H9 (cell line): Measurements from ENCODE around the gene OLIG1. TPM values are rescaled to one million over a fixed set of nuclear protein-coding genes. Genes with fewer than 3 reads are reported as not detected.

Source experiments
- DNase-seq: peaks from one replicate; pipeline ENCODE4 v3.0.0-alpha.2; 2017
- H2AFZ ChIP-seq: one replicate; pipeline ENCODE4 v1.6.1; 2013; ENCODE audit warnings: mild to moderate bottlenecking, low read length, control low read depth, moderate library complexity
- H2AK5ac ChIP-seq: 2 replicates; pipeline ENCODE4 v1.6.1; 2013; ENCODE audit warnings: low read length, control low read depth, mixed read lengths; ENCODE audit not compliant: insufficient read length
- H2BK120ac ChIP-seq: one replicate; pipeline ENCODE4 v1.6.1; 2013; ENCODE audit warnings: low read depth, mild to moderate bottlenecking, low read length, control low read depth, inconsistent platforms; ENCODE audit not compliant: poor library complexity, severe bottlenecking
- H2BK12ac ChIP-seq: 2 replicates; pipeline ENCODE4 v1.6.1; 2013; ENCODE audit warnings: low read length, control low read depth, mixed read lengths, low read depth; ENCODE audit not compliant: insufficient read length
- H2BK15ac ChIP-seq: 2 replicates; pipeline ENCODE4 v1.6.1; 2013; ENCODE audit warnings: low read depth, low read length, control low read depth
- H2BK20ac ChIP-seq: one replicate; pipeline ENCODE4 v1.6.1; 2013; ENCODE audit warnings: low read depth, mild to moderate bottlenecking, low read length, control low read depth, inconsistent platforms; ENCODE audit not compliant: poor library complexity, severe bottlenecking
- H2BK5ac ChIP-seq: 2 replicates; pipeline ENCODE4 v1.6.1; 2013; ENCODE audit warnings: low read length, control low read depth, mixed read lengths; ENCODE audit not compliant: insufficient read length
- H3K14ac ChIP-seq: 2 replicates; pipeline ENCODE4 v1.6.1; 2013; ENCODE audit warnings: low read length, control low read depth; ENCODE audit not compliant: insufficient read depth
- H3K18ac ChIP-seq: 2 replicates; pipeline ENCODE4 v1.6.1; 2013; ENCODE audit warnings: low read depth, mild to moderate bottlenecking, mixed read lengths, low read length, control low read depth; ENCODE audit not compliant: insufficient read length
- H3K23ac ChIP-seq: 2 replicates; pipeline ENCODE4 v1.6.1; 2013; ENCODE audit warnings: low read length, control low read depth, mixed read lengths, low read depth; ENCODE audit not compliant: insufficient read length
- H3K23me2 ChIP-seq: 2 replicates; pipeline ENCODE4 v1.6.1; 2013; ENCODE audit warnings: low read depth, mild to moderate bottlenecking, mixed read lengths, low read length, control low read depth; ENCODE audit not compliant: insufficient read length, poor library complexity, severe bottlenecking
- H3K27ac ChIP-seq: 2 replicates; pipeline ENCODE4 v1.5.1; 2013; ENCODE audit warnings: low read length, control low read depth, mixed read lengths, low read depth; ENCODE audit not compliant: insufficient read length
- H3K27me3 ChIP-seq: 2 replicates; pipeline ENCODE4 v1.6.1; 2013; ENCODE audit warnings: low read length, control low read depth, inconsistent platforms; ENCODE audit not compliant: insufficient read depth
- H3K4ac ChIP-seq: 2 replicates; pipeline ENCODE4 v1.6.1; 2013; ENCODE audit warnings: low read depth, mild to moderate bottlenecking, control low read depth, inconsistent platforms, low read length, moderate library complexity
- H3K4me1 ChIP-seq: 2 replicates; pipeline ENCODE4 v1.6.1; 2013; ENCODE audit warnings: low read length, control low read depth, inconsistent platforms; ENCODE audit not compliant: insufficient read depth
- H3K4me2 ChIP-seq: 2 replicates; pipeline ENCODE4 v1.6.1; 2013; ENCODE audit warnings: low read length, control low read depth, mixed read lengths; ENCODE audit not compliant: insufficient read length, insufficient read depth
- H3K56ac ChIP-seq: 2 replicates; pipeline ENCODE4 v1.6.1; 2013; ENCODE audit warnings: low read depth, mild to moderate bottlenecking, mixed read lengths, low read length, control low read depth; ENCODE audit not compliant: insufficient read length
- H3K79me1 ChIP-seq: 2 replicates; pipeline ENCODE4 v1.6.1; 2013; ENCODE audit warnings: low read depth, mild to moderate bottlenecking, moderate library complexity, low read length, control low read depth, inconsistent platforms; ENCODE audit not compliant: insufficient read depth, poor library complexity, severe bottlenecking
- H3K79me2 ChIP-seq: 2 replicates; pipeline ENCODE4 v1.6.1; 2013; ENCODE audit warnings: low read length, control low read depth, inconsistent platforms; ENCODE audit not compliant: insufficient read depth
- H3K9ac ChIP-seq: 2 replicates; pipeline ENCODE4 v1.6.1; 2013; ENCODE audit warnings: low read length, control low read depth, mixed read lengths; ENCODE audit not compliant: insufficient read length; ENCODE audit errors: extremely low read depth
- H3K9me3 ChIP-seq: one replicate; pipeline ENCODE4 v1.6.1; 2013; ENCODE audit warnings: low read depth, low read length, inconsistent platforms; ENCODE audit not compliant: control insufficient read depth
- H3T11ph ChIP-seq: one replicate; pipeline ENCODE4 v1.6.1; 2013; ENCODE audit warnings: mild to moderate bottlenecking, low read length, control low read depth, inconsistent platforms
- H4K20me1 ChIP-seq: one replicate; pipeline ENCODE4 v1.6.1; 2013; ENCODE audit not compliant: control insufficient read depth, insufficient read length, insufficient read depth
- H4K5ac ChIP-seq: 2 replicates; pipeline ENCODE4 v1.6.1; 2013; ENCODE audit warnings: low read depth, mild to moderate bottlenecking, mixed read lengths, low read length, control low read depth; ENCODE audit not compliant: insufficient read length
- H4K8ac ChIP-seq: replicated peaks from 2 replicates; pipeline ENCODE4 v1.6.1; 2013; ENCODE audit warnings: low read length, control low read depth, mixed read lengths, low read depth; ENCODE audit not compliant: insufficient read length
- H4K91ac ChIP-seq: 2 replicates; pipeline ENCODE4 v1.6.1; 2013; ENCODE audit warnings: low read depth, mild to moderate bottlenecking, moderate library complexity, mixed read lengths, low read length, control low read depth; ENCODE audit not compliant: insufficient read length
- H3K27ac Mint-ChIP-seq, 3 experiments: 2 replicates in 2 of 3; 3 replicates in 1 of 3; pipeline ENCODE4 v1.8.0; 2020 to 2021; ENCODE audit warnings: mixed read lengths in 3 of 3, mild to moderate bottlenecking in 1 of 3, moderate library complexity in 1 of 3
- H3K27me3 Mint-ChIP-seq: 2 replicates; pipeline ENCODE4 v1.8.0; 2021; ENCODE audit warnings: low read depth, mild to moderate bottlenecking, moderate library complexity, mixed read lengths
- H3K36me3 Mint-ChIP-seq, 3 experiments: 2 replicates in 2 of 3; 3 replicates in 1 of 3; pipeline ENCODE4 v1.8.0; 2020 to 2021; ENCODE audit warnings: low read depth in 3 of 3, mixed read lengths in 3 of 3; ENCODE audit not compliant: insufficient read depth in 1 of 3
- H3K4me1 Mint-ChIP-seq, 2 experiments: 2 replicates each; pipeline ENCODE4 v1.8.0; 2020; ENCODE audit warnings: mixed read lengths in 2 of 2
- H3K4me3 Mint-ChIP-seq, 2 experiments: 2 replicates in 1 of 2; 3 replicates in 1 of 2; pipeline ENCODE4 v1.8.0; 2020 to 2021; ENCODE audit warnings: mild to moderate bottlenecking in 2 of 2, mixed read lengths in 2 of 2, moderate library complexity in 1 of 2
- H3K9me3 Mint-ChIP-seq, 2 experiments: 2 replicates in 1 of 2; 3 replicates in 1 of 2; pipeline ENCODE4 v1.8.0; 2020; ENCODE audit warnings: mild to moderate bottlenecking in 2 of 2, mixed read lengths in 2 of 2, moderate library complexity in 1 of 2
- CTCF ChIP-seq: fragments of 200-600 bp; sonication (generic); conservative IDR thresholded peaks from 3 replicates; pipeline ENCODE4 v1.8.0; 2021; ENCODE audit warnings: antibody characterized with exemption, mild to moderate bottlenecking
- WGBS: extraction: QIAGEN DNeasy Blood & Tissue Kit; methylation state at CpG from one replicate; pipeline ENCODE4 v1.1.7; 2013; ENCODE audit warnings: missing lambda C conversion rate, low lambda C conversion rate, mixed read lengths; ENCODE audit not compliant: insufficient read length; ENCODE audit errors: extremely low coverage; 5-methylcytosine and 5-hydroxymethylcytosine counted together
- total RNA-seq: library from RNA; stranded (reverse); gene quantifications from 2 replicates; pipeline ENCODE4 v1.2.1, GENCODE V29; 2021

Gene OLIG1
- total RNA-seq, 1 experiment from 2014 or later, result 0.31 TPM

- no peak overlapping the region for H2BK5ac ChIP-seq
- no peaks in the 10 kb centered on the region for H3K27me3 ChIP-seq
- Mint-ChIP-seq H3K36me3 (no peaks in the 10 kb centered on the region), H3K9me3 (no peaks in the 10 kb centered on the region), H3K4me1 (peaks cover 56 to 64% of the 10 kb centered on the region in 2 experiments), H3K4me3 (no peak overlapping the region), H3K27ac (no peak overlapping the region; a peak in 1 of 7 replicates), H3K27me3 (peaks cover 14% of the 10 kb centered on the region)
- H3K4ac ChIP-seq, result no peak overlapping the region
- no peak overlapping the region for H2BK20ac ChIP-seq
- no peak overlapping the region for H2BK15ac ChIP-seq
- H3K4me2 ChIP-seq, result no peak overlapping the region
- H3K23ac ChIP-seq, result no peak overlapping the region
- H4K91ac ChIP-seq, result no peak overlapping the region
- no peaks in the 10 kb centered on the region for H3K79me1 ChIP-seq
- H3K14ac ChIP-seq, result no peak overlapping the region
- H3K9ac ChIP-seq, result no peak overlapping the region
- H3K4me1 ChIP-seq, result no peaks in the 10 kb centered on the region
- no peak overlapping the region for H4K5ac ChIP-seq
- no peaks in the 10 kb centered on the region for H3K23me2 ChIP-seq
- no peak overlapping the region for H2BK120ac ChIP-seq
- TF ChIP-seq CTCF, result no peak
- no peak overlapping the region for H3K18ac ChIP-seq
- WGBS, result no CpG with 5 or more reads among the region's 20 CpGs
- no peak overlapping the region for H2BK12ac ChIP-seq
- no peak overlapping the region for H4K8ac ChIP-seq
- H4K20me1 ChIP-seq, result no peaks in the 10 kb centered on the region
- H3T11ph ChIP-seq, result no peak overlapping the region
- no peaks in the 10 kb centered on the region for H3K79me2 ChIP-seq
- H2AK5ac ChIP-seq, result no peak overlapping the region
- no peak for DNase-seq
- no peaks in the 10 kb centered on the region for H3K9me3 ChIP-seq
- no peak overlapping the region for H3K56ac ChIP-seq
- no peak overlapping the region for H2AFZ ChIP-seq
- H3K27ac ChIP-seq, result no peak overlapping the region
Measured at GRCh38 chr21:33115631-33116510, 45.9 kb downstream of the OLIG1 start.
